HepG2 (cell line): ENCODE data around the gene ZDHHC24. TPM values are rescaled to one million over a fixed set of nuclear protein-coding genes. Genes with fewer than 3 reads are reported as not detected.

Experiments used
- BCL6 ChIP-seq: IDR thresholded peaks from 2 replicates; pipeline ENCODE4 v1.6.1; 2016; ENCODE audit warnings: missing genetic modification reagents, missing compliant biosample characterization
- CEBPB ChIP-seq: IDR thresholded peaks from 2 replicates; pipeline ENCODE4 v1.6.1; 2011; ENCODE audit warnings: low read depth, low read length, improper control_type of control experiment, borderline replicate concordance
- CEBPG ChIP-seq: IDR thresholded peaks from 2 replicates; pipeline ENCODE4 v1.6.1; 2016
- EP300 ChIP-seq, 3 experiments: sonication (generic) in 1 of 3; formaldehyde crosslinking in 1 of 3; IDR thresholded peaks; 2 replicates each; pipeline versions ENCODE4 v1.5.1 to v1.6.1; 2011 to 2020; ENCODE audit warnings: low read depth in 2 of 3, low read length in 2 of 3, borderline replicate concordance in 1 of 3, improper control_type of control experiment in 1 of 3, mild to moderate bottlenecking in 1 of 3, missing genetic modification reagents in 1 of 3, moderate library complexity in 1 of 3
- HMGA1 ChIP-seq: sonication (generic); formaldehyde crosslinking; conservative IDR thresholded peaks from 2 replicates; pipeline ENCODE4 v1.4.0; 2020; ENCODE audit warnings: missing genetic modification reagents
- IKZF4 ChIP-seq: sonication (generic); formaldehyde crosslinking; IDR thresholded peaks from 2 replicates; pipeline ENCODE4 v1.5.1; 2020; ENCODE audit warnings: borderline replicate concordance, mild to moderate bottlenecking, low read depth, missing genetic modification reagents; ENCODE audit errors: not compliant biosample characterization
- KAT2B ChIP-seq: fragments of 150-350 bp; IDR thresholded peaks from 2 replicates; pipeline ENCODE4 v1.6.1; 2014; ENCODE audit warnings: low read depth, low read length, borderline replicate concordance
- LCORL ChIP-seq, 2 experiments: fragments of 450-650 bp in 1 of 2; sonication (generic) in 1 of 2; formaldehyde crosslinking in 1 of 2; IDR thresholded peaks; 2 replicates each; pipeline versions ENCODE4 v1.5.0 to v1.6.1; 2017 to 2020; ENCODE audit warnings: antibody characterized with exemption in 1 of 2, missing genetic modification reagents in 1 of 2
- MTERF4 ChIP-seq: sonication (generic); formaldehyde crosslinking; IDR thresholded peaks from 2 replicates; pipeline ENCODE4 v1.8.0; 2023; ENCODE audit warnings: mild to moderate bottlenecking, missing genetic modification reagents
- MTF2 ChIP-seq: sonication (generic); formaldehyde crosslinking; IDR thresholded peaks from 2 replicates; pipeline ENCODE4 v1.5.0; 2020; ENCODE audit warnings: missing genetic modification reagents, borderline replicate concordance
- NFATC3 ChIP-seq: sonication (generic); formaldehyde crosslinking; IDR thresholded peaks from 2 replicates; pipeline ENCODE4 v1.5.1; 2020; ENCODE audit warnings: mild to moderate bottlenecking, missing genetic modification reagents
- PAXIP1 ChIP-seq: sonication (generic); formaldehyde crosslinking; conservative IDR thresholded peaks from 2 replicates; pipeline ENCODE4 v1.4.0; 2020; ENCODE audit warnings: mild to moderate bottlenecking, missing genetic modification reagents, moderate library complexity
- PPARG ChIP-seq: conservative IDR thresholded peaks from 2 replicates; pipeline ENCODE4 v1.6.1; 2016; ENCODE audit warnings: missing biosample characterization, missing genetic modification reagents
- PRPF4 ChIP-seq: fragments of 200-400 bp; formaldehyde crosslinking; IDR thresholded peaks from 2 replicates; pipeline ENCODE4 v1.6.1; 2016; ENCODE audit warnings: low read length, low read depth; ENCODE audit not compliant: poor library complexity, severe bottlenecking
- SIX4 ChIP-seq: sonication (generic); formaldehyde crosslinking; IDR thresholded peaks from 2 replicates; pipeline ENCODE4 v1.4.0; 2020; ENCODE audit warnings: missing genetic modification reagents
- SMYD3 ChIP-seq: sonication (generic); formaldehyde crosslinking; IDR thresholded peaks from 2 replicates; pipeline ENCODE4 v1.8.1; 2023; ENCODE audit warnings: mild to moderate bottlenecking, missing genetic modification reagents
- SOX13 ChIP-seq, 3 experiments: fragments of 450-650 bp in 1 of 3; sonication (generic) in 1 of 3; formaldehyde crosslinking in 1 of 3; IDR thresholded peaks in 2 of 3; conservative IDR thresholded peaks in 1 of 3; 2 replicates each; pipeline versions ENCODE4 v1.5.0 to v1.6.1; 2016 to 2020; ENCODE audit warnings: antibody characterized with exemption in 1 of 3, mild to moderate bottlenecking in 1 of 3, missing compliant biosample characterization in 1 of 3, missing genetic modification reagents in 1 of 3, moderate library complexity in 1 of 3
- ZNF44 ChIP-seq: sonication (generic); formaldehyde crosslinking; IDR thresholded peaks from 2 replicates; pipeline ENCODE4 v1.5.1; 2020; ENCODE audit warnings: mild to moderate bottlenecking, missing genetic modification reagents
- ZNF614 ChIP-seq: IDR thresholded peaks from 2 replicates; pipeline ENCODE4 v1.6.1; 2018; ENCODE audit warnings: missing biosample characterization, missing genetic modification reagents, inconsistent platforms, borderline replicate concordance
- ZNF615 ChIP-seq: sonication (generic); formaldehyde crosslinking; IDR thresholded peaks from 2 replicates; pipeline ENCODE4 v1.5.0; 2020; ENCODE audit warnings: mild to moderate bottlenecking, missing genetic modification reagents, borderline replicate concordance
- ZXDC ChIP-seq: sonication (generic); formaldehyde crosslinking; IDR thresholded peaks from 2 replicates; pipeline ENCODE4 v1.5.0; 2020; ENCODE audit warnings: mild to moderate bottlenecking, missing genetic modification reagents
- polyA plus RNA-seq, 8 experiments: library from polyadenylated mRNA; depleted of rRNA in 3 of 8; stranded (reverse) in 7 of 8; unstranded in 1 of 8; fragments of >200 nt; fragmentation: Illumina TruSeq in 4 of 8; extraction: Trizol in 4 of 8; gene quantifications; 2 replicates each; pipeline versions ENCODE4 v1.2.1 to v1.2.3, GENCODE V29; 2011 to 2016; ENCODE audit warnings: low read depth in 4 of 8, missing spikeins in 1 of 8, mixed read lengths in 1 of 8; ENCODE audit not compliant: insufficient read depth in 1 of 8
- total RNA-seq, 5 experiments: library from RNA; depleted of rRNA; stranded (reverse); fragments of >200 nt; fragmentation: Illumina TruSeq; extraction: Trizol; gene quantifications; 2 replicates each; pipeline ENCODE4 v1.2.3, GENCODE V29; 2016; ENCODE audit warnings: low read depth in 1 of 5

The ZDHHC24 gene
- total and polyA plus RNA-seq, 2 of the 13 experiments (the other 11 are each of a cell fraction or from before 2014, with no cell fraction given): 4.3 TPM

GRCh38 chr11:66589996-66590675, 44.3 kb upstream of the ZDHHC24 start (continued):
- no peak for TF ChIP-seq IKZF4 (CRISPR knock-in tag)
- TF ChIP-seq ZXDC (CRISPR knock-in tag): no peak
- TF ChIP-seq SIX4 (CRISPR knock-in tag): peak; percentile 82
- TF ChIP-seq ZNF615 (CRISPR knock-in tag): no peak
- peak; percentile 36; the same call in 1 of the 2 replicates for TF ChIP-seq PAXIP1 (CRISPR knock-in tag)
- peak; percentile 44; the same call in 1 of the 2 replicates for TF ChIP-seq SOX13 (IDR thresholded peaks at IDR 0.05)
- TF ChIP-seq SOX13 (CRISPR knock-in tag; conservative IDR thresholded peaks at IDR 0.05 in 1 of 2, IDR thresholded peaks at IDR 0.05 in 1 of 2): peak in 1 of 2 experiments; percentile 94; a peak in 2 of 4 replicates
- peak; percentile 79 for TF ChIP-seq CEBPG (CRISPR knock-in tag)
- 0 out of 2 replicates have a peak, but pooled peaks have one; percentile 44 for TF ChIP-seq BCL6 (CRISPR knock-in tag)
- TF ChIP-seq ZNF44: no peak
- no peak for TF ChIP-seq MTF2 (CRISPR knock-in tag)
- TF ChIP-seq LCORL (IDR thresholded peaks at IDR 0.05): no peak
- no peak for TF ChIP-seq LCORL (CRISPR knock-in tag; IDR thresholded peaks at IDR 0.05)
- peak; percentile 63; the same call in 1 of the 2 replicates for TF ChIP-seq CEBPB
- TF ChIP-seq ZNF614 (CRISPR knock-in tag): 0 out of 2 replicates have a peak, but pooled peaks have one; percentile 17
- TF ChIP-seq PRPF4: no peak
- TF ChIP-seq SMYD3 (CRISPR knock-in tag): no peak
- no peak for TF ChIP-seq MTERF4
- TF ChIP-seq EP300 (IDR thresholded peaks at IDR 0.05; ENCODE audit: low read depth in 2 of 2, low read length in 2 of 2): peak in 1 of 2 experiments; percentile 65; a peak in 2 of 4 replicates
- no peak for TF ChIP-seq EP300 (CRISPR knock-in tag; IDR thresholded peaks at IDR 0.05; ENCODE audit: borderline replicate concordance)
- no peak for TF ChIP-seq KAT2B
- no peak for TF ChIP-seq HMGA1 (CRISPR knock-in tag)
- TF ChIP-seq NFATC3 (CRISPR knock-in tag): no peak
- TF ChIP-seq PPARG (CRISPR knock-in tag): 0 out of 2 replicates have a peak, but pooled peaks have one; percentile 32
